GM18502 (cell line): ENCODE measurements around the gene SYNRG.

ENCODE experiments used
- ATAC-seq: cut with Tn5 transposase; IDR thresholded peaks from one replicate; pipeline ENCODE4 v1.9.1; 2021; ENCODE audit warnings: mild to moderate bottlenecking; ENCODE audit not compliant: unreplicated experiment, poor library complexity

The SYNRG gene

DNA sequence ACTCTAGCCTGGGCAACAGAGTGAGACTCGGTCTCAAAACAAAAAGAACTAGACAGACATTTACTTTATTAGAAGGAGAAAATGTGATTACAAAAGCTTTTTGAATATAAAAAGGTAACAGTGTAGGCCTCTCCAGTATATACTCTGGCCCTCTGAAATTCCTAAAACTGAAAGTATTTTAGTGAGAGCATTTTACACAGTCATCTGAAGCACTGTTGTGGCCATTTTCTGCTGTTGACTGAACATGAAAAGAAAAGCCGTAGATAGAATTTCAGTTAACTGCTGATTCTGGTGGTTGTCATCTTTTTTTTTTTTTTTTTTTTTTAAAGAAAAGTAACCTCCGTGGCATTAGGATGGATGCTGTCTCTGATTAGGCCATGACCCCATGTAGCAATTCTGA lies 103.9 kb downstream of the SYNRG start:
- no peak for ATAC-seq

DNA sequence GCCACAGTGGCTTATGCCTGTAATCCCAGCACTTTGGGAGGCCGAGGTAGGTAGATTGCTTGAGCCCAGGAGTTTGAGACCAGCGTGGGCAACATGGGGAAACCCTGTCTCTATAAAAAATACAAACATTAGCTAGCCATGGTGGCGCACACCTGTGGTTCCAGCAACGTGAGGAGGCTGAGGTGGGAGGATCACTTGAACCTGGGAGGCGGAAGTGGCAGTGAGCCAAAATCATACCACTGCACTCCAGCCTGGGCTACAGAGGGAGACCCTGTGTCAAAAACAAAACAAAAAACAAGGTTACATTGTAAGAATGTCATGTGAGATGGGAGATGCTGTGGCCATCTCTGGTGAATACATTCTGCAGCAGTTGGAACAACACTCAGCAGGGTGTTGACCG lies 106.1 kb downstream of the SYNRG start:
- no peak for ATAC-seq

DNA sequence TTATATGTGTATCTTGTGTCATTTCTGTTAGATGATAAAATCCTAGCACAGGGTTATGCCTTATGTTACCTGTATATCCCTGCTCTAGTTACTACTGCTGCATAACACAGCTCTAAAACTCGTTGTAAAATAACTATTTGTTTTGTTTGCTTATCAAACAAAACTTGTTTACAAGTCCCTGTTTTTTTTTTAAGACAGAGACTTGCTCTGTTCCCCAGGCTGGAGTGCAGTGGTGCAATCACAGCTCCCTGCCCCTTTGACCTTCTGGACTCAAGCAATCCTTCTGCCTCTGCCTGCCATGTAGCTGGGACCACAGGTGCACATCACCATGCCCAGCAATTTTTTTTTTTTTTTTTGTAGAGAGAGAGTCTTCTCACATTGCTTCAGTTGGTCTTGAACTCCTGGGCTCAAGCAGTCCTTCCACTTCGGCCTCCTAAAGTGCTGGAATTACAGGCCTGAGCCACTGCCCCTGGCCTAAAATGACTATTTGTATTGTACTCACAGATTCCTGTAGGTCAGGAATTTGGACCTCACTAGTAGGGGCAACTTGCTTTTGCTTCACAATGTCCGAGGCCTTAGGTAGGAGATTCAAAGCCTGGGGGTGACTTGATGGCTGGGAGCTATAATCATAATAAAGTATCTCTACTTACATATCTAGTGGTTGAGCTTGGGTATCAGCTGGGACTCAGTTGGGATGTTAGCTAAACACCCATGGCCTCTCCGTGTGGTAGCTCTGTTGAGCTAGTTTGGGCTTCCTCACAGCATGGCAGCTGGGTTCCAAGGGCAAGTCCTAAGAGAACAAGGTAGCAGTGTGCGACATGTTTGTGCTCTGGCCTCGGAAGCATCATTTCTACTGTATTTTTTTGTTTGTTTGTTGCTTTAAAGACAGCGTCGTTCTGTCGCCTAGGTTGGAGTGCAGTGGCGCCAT lies 106.9 kb downstream of the SYNRG start:
- ATAC-seq = no peak

DNA sequence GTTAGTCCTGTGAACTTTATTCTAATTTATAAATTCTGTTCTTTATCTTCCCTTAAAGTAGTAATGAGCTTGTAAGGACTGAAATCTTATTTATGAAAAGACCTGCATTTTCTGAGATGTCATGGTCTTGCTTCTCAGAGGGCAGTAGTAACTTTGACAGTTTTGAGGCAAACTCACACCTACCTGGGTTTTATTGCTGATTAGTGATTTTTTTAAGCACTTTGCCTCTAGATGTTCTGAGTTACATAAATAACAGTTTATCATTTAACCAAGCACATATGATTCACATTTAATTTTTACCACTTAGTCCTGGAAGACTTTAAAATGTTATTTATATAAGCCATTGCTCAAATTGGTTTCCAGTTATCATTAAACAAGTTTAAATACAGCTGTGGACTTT lies 108.8 kb downstream of the SYNRG start:
- no peak for ATAC-seq

DNA sequence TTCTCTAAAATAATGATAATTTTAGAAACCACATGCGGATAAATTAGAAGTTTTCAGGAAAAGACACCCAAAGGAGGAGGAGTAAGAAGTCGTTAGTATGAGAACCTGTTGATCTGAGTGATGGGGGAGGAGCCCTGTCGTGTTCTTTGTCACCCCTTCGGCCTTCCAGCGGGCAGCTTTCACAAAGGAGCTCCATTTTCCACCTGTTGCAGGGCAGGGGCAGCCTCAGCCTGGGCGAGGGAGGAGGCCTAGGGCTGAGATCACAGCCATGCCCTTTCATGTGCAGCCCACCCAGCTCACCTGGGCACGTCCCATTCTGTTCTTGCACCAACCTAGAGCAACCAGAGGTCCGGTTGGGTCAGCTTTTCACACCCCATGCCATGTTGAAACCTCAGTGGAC lies 114.2 kb downstream of the SYNRG start:
- no peak for ATAC-seq

DNA sequence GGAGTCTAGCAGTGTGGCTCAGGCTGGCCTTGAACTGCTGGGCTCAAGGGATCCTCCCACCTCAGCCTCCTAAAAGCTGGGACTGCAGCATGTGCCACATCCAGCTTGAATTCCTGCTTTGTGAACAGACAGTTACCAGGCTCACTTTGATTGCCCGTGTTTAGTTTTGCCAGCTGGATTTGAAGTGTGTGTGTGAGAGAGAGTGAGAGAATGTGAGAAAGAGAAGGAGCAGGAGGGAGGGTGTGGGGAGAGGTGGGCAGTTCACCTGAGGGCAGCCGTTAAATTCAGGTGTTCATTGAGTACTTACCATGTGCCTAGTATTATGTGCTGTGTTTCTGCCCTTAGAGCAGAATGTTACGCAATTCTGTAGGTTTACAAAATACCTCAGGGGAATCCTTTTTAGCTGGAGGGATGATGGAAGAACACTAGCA lies 114.8 kb downstream of the SYNRG start:
- ATAC-seq = no peak

DNA sequence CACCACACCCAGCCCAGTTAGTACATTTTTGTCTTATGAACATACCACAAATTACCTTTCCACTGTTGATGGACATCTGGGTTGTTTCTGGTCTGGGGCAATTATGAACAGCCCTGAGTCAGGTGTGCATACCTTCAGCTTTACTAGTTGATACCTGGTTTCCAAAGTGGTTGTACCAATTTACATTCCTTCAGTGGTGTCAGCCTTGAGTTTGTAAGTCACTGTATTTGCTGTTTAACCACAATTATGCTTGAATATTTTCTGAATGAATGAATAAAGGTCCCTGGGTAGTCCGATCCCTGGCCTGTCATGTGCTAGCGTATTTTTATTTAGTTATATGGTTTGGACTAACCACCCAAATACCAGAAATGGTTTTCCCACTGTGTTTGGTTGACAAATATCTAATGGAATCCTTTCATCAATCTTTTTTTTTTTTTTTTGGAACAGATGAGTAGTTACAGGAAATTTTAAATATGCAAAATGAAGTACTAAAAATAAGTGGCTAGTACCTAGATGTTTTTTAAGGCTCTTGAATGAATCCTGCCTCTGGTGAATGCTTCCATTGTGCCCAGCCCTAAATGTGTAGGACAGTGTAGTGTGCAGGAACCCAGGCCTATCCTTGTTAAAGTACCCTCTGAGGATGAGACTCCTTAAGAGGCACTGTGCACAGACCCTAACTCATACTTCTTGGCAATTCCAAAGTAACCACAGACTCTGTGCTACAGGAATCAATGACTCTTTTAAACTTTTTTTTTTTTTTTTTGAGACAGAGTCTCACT lies 115.8 kb downstream of the SYNRG start:
- ATAC-seq = no peak

DNA sequence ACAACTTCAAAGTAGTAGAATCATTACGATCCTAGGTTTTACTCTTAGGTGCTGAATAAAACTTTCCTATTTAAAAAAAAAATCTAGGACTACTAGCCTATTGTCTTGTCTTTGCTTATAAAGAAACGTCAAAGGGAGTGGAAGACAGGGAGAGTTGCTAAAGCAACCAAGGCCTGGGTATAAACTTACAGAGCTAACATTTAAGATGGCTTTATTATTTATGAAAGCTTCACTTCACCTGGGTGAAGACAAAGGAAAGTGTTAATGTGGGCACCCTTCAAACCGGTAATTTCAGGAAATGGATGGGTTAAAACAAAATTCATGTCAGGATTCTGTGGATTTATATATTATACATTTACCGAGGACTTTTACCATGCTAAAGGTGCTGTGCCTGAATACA lies 117.1 kb downstream of the SYNRG start:
- no peak for ATAC-seq

DNA sequence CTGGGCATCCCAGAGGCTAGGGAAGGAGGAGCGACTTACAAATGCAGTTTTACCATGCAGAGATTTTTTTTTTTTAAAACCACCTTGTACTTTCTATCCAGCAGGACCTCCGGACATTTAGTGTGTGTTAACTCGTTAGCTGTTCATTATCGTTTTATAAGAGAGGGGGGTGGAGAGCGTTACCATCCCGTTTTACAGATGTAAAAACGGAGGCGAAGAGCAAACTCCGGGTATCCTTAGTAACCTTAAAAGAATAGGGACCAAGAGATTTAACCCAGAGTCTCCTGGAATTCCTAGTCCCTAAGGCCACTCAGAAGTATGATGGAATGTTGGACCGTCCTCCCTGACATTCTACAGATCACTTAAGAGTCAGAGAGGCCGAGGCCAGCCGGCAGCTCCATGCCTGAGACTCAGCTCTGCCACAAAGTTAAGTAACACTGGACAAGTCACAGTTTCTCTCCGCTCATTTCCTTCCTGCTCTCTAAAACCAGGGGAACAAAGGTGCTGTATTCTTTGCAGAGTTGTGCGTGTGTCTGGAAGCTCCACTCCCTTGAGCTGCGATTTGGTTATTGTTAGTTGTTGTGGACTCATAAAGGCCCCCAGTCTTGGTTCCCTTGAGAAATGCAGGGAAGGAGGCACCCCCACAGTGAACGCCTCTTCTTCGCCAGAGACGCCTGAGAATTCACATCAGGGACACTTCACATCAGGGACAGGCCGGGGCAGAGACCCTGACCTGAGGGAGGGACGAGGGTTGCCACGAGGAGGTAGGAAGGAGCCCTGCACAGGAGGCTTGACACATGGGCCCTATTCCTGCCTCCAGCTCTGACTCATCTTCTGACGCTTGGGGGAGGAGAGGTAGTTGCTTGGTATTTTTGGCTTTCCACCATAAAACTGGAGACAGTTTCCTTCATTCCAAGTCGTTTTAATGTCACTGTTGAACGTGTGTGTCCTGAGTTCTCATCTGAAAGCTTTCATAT lies 118.3 kb downstream of the SYNRG start:
- no peak for ATAC-seq

DNA sequence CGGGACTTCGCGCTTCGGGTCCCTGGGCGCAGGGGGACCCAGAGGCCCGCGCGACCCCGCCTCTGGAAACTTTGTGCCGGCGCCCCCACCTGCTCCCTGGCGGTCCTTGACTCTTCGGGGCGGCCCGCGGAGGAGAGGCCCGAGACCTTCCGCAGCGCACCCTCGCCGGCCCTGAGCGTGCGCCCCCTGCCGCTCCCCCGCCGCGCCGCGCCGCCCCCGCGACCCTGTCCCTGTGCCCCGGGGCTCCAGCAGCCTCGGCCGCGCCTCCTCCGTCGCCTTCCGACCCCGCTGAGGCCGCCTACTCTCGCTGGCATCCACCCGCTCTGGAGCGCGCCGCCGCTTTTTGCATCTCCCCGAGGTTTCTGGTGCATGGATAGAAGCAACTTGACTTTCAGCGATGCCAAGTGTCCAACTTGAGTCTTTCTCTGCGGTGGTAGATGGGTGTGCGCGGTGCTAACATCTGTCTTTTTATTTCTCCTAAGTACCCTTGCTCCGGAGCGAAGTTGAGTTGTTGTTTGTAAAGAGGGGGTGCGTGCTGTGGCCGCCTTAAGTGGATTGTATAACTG lies 119.1 kb downstream of the SYNRG start:
- peak; percentile 52 for ATAC-seq

DNA sequence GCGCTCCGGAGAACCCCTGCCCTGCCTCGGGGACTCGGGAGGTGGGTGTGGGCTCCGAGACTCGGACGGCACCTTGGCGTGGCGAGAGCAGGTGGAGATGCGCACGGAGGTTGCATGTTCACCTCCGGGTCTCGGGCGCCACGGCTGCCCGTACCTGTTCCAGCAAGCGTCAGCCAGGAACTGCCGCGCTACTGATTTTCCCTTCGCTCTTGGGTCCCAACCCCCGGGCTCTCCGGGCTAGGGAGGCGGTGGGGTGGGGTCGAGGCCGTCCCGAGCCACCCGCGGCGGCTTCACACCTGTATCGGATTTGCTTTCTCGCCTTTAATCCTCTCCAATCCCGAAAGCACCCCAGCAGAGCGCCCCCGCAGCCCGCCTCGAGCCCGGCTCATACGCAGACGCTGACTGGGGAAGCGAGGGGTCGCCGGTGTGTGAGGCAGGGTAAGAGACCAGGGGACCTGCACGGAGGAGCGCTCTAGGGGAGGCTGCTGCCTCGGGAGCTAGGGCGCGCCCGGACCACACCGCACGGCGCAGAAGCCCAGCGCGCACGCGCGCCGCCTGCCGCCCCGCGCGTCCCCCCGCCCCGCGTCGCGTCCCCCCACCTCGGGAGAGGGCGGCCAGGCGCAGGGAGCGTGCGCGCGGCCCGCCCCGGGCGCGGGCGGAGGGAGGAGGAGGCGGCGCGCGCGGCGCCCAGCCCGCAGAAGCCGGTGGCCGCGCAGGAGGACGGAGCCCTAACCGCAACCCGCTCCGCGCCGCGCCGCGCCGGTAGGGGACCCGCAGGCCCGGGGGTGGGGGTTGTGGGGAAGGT lies 119.8 kb downstream of the SYNRG start, which contains the start of gene DUSP14:
DUSP14 (plus strand) TSS at position 695 of the 805 bp plus-strand sequence. CDS start 22,382 bp downstream, outside the sequence.
- peak; percentile 68 for ATAC-seq

DNA sequence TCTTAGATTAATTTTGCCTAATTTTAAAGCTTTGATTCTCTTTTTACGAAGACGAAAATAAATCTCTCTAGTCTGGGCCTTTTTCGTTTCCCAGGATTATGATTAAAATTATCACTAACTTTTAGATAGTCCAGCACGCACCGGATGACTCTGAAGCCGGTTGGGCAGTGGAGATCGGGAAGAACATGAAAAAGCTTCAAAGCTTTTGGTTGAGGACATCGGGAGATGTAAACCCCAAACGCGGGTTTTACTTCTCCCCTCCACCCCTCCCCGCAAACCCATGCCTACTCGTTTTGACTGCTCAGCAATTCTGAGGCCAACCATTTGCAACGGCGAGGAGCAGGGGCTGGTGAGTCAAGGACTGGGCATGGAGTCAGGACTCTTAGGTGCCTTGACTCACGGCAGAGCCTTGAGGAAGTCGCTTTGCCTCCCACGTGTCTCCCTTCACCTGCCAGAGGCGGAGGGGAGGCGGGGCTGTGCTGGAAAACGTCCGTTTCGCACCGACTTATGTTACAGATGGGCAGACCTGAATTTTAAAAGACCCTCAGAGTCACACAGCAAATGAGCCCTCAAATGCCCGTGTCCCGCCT lies 120.5 kb downstream of the SYNRG start:
- no peak for ATAC-seq

DNA sequence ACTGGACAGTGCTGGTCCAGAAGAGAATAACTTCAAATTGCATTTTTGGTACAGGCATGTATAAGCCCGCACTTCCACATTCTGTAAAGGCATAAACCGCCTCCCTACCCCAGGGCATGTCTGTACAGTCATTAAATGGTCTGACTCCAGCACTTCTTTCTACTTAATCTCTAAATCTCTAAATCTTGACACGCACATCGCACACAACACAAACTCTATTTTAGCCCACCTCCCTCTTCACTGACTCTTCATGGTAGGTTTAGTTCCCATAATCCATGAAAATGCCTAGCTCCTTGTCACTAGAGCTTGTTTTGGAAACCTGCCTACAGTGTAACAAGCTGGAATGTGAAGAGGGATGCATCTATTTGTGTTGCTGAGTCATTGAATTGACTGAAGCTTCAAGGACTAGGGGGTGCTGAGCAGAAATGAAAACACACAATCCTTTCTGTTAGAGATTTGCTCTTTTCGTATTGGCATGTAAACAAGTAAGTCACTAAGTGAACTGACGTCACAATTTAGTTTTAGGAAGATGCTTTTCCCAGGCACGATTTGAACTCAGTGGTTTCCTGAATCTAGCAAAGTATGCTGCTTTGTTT lies 121.1 kb downstream of the SYNRG start:
- ATAC-seq = no peak

DNA sequence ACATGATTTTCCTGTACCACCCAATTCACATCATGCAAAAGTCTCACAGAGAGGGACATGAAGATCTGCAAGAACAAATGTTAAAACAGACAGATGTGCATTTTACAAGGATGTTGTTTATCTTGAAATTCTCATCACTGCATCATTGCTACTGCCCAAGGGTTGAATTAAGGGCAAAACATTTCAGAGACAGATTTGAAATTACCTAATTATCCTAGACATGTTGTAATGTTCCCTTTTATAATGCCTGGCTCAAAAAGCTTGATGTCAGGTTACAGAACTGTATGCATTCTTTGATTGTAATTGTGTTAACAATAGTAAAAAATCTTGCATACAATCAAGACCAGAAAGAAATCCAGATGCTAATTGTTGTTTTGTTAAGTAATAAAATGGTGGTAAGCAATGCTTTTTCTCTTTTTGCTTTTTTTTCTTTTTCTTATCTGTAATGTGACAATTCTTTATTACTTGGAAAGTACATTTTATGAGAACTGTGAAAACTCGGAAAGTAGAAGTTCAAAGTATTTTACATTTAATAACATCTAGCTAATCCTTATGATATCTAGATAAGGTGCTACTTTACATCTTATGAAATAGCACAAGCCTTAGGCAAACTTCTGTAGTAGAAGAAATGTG lies 123.2 kb downstream of the SYNRG start:
- ATAC-seq = no peak

DNA sequence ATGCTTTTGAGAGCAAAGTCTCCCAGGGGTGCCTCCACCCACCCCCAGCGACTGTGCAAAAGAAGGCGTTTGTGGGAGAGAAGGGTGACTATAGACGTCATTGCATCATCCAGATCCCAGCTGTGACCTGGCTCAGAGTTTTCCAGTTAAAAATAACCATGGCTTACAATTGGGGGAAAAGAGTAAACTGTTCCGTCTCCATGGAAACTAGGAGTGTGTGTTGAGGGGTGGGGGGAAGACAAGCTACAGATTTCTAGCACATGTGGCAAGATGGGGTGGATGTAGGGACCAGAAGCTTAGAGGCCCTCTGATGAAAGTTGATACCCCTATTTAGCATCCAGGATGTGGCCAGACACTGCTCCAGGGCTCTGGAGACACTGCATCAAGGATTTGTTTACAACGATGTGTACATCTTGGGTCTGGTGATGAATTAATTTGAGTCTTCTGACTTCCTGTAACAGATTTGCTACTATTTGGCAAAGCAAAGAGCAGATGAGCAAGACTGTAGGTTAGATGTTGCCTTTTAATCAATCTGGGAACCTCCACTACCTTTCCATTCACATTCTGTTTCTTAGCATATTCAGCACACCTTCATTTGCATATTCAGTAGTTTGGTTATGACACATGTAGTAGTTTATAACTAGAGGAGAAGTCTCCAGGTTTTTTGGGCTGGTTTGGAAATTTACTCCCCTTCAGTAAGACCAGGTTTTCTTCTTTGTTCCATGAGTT lies 125.7 kb downstream of the SYNRG start:
- ATAC-seq = no peak

DNA sequence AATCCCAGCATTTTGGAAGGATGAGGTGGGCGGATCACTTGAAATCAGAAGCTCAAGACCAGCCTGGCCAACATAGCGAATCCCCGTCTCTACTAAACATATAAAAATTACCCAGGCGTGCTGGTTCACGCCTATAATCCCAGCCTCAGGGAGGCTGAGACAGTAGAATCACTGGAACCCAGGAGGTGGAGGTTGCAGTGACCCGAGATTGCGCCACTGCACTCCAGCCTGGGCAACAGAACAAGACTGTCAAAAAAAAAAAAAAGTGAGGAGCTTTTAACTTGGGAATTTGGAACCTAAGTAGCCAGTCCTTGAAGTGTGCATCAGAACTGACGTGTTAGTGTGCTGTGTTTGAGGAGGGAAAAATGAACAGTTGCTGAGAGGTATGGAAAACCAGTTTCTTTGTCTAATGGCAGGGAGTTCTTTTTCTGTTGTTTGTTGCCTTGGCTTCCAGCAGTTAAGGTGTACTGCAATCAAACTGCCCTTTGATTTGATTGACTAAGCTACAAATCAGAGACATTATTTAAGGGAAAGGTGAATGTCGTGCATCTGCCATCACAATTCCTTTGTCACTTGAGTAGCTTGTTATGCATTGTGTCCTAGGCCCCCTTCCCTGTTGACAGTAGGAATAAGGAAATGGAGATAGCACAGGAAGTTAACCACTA lies 128.1 kb downstream of the SYNRG start:
- ATAC-seq = no peak

DNA sequence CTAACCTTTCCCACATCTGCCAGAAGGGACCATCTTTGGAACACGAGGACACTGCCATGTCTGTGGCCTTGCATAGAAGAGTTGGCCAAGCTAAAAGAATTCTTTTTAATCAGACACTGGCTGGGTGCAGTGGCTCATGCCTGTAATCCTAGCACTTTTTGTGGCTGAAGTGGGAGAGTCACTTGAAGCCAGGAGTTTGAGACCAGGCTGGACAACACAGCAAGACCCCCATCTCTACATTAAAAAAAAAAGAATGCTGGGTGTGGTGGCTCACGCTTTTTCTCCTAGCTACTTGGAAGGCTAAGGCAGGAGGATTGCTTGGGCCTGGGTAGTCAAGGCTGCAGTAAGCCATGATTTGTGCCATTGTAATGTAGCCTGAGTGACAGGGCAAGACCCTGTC lies 128.8 kb downstream of the SYNRG start:
- no peak for ATAC-seq
